Measurements from ENCODE around the gene USP27X.

Gene USP27X

DNA sequence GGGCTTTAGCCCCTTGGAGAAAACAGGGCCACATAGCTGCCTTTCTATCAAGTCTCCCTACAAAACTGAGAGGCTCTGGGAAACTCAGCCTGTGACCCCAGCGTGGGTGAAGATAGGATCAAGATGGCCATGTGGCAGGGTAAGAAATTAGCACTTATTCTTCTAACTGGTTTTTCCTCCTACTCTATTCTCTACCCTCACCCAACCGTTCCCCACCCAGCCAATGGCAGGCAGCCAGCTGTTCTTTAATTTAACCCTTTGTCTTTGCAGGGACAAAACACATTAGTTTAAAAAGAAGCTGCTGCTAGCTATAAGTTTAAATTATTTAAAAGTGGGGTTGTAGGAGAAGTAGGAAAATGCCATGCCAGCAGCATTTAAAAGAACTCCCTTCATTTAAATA, 45.9 kb downstream of the USP27X start:
- TF ChIP-seq, protein P1, sequence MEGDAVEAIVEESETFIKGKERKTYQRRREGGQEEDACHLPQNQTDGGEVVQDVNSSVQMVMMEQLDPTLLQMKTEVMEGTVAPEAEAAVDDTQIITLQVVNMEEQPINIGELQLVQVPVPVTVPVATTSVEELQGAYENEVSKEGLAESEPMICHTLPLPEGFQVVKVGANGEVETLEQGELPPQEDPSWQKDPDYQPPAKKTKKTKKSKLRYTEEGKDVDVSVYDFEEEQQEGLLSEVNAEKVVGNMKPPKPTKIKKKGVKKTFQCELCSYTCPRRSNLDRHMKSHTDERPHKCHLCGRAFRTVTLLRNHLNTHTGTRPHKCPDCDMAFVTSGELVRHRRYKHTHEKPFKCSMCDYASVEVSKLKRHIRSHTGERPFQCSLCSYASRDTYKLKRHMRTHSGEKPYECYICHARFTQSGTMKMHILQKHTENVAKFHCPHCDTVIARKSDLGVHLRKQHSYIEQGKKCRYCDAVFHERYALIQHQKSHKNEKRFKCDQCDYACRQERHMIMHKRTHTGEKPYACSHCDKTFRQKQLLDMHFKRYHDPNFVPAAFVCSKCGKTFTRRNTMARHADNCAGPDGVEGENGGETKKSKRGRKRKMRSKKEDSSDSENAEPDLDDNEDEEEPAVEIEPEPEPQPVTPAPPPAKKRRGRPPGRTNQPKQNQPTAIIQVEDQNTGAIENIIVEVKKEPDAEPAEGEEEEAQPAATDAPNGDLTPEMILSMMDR (IDR thresholded peaks at IDR 0.05; ENCODE audit: low read depth, low read length), result no peak

DNA sequence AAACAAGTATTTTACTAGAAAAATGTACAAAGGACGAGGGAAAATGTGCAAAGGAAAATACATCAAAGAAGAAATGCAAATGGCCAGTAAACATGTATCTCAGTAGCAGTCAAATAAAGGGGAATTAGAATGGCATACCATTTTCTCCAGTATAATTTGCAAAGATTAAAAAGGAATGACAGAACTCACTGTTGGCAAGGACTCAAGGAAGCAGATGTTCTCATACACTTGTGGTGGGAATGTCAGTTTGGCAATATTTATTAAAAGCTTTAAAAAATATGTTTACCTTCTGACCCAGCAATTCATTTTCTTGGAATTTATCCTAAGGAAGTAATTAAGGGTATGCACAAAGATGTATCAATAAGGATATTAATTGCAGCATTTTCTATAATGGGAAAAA, 50.8 kb downstream of the USP27X start:
- TF ChIP-seq, protein P1 (IDR thresholded peaks at IDR 0.05; ENCODE audit: low read depth, low read length), result no peak
- DNase-seq (ENCODE audit: extremely low read depth, low read depth), result no peak

More for the DNA sequence above, 45.9 kb downstream of the USP27X start:
- DNase-seq (ENCODE audit: extremely low read depth, low read depth), result no peak
